ENCODE measurements around the gene ABHD14A.

DNA sequence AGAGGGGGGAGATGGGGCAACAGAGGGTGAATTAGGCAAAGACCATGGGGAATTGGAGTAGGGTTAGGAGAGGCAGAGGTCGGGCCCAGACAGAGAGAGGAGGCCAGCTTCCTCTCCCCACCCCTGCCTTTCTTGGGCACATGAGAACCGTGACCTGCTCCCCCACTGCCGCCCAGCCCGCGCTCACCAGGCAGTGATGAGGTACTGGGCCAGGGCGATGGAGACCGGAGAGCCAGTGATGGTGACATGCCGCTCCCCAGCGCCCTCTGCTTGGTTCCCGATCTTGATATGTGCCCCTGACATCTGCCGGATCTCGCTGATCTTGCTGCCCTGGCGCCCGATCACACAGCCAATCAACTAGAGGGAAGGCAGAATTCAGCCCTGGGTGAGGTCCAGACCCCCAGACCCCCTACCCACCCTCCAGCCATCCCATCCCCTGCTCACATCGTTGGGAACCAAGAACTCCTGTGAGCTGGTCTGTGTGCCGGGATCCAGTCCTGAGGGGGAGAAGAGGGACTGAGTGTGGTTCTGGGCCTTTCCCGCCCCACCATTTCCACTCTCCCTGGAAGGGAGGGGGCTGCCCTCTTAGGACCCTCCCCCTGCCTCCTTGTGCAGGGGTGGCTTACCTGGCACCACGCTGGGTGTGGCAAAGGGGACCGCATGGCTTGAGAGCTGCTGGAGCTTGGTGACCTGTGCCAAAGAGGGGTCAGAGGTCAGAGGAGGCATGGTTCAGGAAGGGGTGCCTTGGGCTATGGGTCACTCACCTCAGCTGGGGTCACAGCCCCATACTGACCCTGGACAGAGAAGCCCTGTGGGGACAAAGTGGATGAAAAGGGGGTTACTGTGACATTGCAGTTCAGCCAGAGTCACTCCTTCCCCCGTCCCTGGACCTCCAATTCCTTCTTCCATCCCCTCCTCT, 16.0 kb upstream of the ABHD14A start:
- TF ChIP-seq, protein P1, sequence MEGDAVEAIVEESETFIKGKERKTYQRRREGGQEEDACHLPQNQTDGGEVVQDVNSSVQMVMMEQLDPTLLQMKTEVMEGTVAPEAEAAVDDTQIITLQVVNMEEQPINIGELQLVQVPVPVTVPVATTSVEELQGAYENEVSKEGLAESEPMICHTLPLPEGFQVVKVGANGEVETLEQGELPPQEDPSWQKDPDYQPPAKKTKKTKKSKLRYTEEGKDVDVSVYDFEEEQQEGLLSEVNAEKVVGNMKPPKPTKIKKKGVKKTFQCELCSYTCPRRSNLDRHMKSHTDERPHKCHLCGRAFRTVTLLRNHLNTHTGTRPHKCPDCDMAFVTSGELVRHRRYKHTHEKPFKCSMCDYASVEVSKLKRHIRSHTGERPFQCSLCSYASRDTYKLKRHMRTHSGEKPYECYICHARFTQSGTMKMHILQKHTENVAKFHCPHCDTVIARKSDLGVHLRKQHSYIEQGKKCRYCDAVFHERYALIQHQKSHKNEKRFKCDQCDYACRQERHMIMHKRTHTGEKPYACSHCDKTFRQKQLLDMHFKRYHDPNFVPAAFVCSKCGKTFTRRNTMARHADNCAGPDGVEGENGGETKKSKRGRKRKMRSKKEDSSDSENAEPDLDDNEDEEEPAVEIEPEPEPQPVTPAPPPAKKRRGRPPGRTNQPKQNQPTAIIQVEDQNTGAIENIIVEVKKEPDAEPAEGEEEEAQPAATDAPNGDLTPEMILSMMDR (conservative IDR thresholded peaks at IDR 0.05), result no peak
- TF ChIP-seq EZH2 (IDR thresholded peaks at IDR 0.05; ENCODE audit: low read depth), result no peak

Data from PC-9 (cell line).